ENCODE results near the gene CFAP61. TPM values are rescaled to one million over a fixed set of nuclear protein-coding genes. Genes with fewer than 3 reads are reported as not detected.

The CFAP61 gene
- polyA plus RNA-seq, 1 of the 3 experiments (the other 2 are of a cell fraction), result 0.26 TPM

DNA sequence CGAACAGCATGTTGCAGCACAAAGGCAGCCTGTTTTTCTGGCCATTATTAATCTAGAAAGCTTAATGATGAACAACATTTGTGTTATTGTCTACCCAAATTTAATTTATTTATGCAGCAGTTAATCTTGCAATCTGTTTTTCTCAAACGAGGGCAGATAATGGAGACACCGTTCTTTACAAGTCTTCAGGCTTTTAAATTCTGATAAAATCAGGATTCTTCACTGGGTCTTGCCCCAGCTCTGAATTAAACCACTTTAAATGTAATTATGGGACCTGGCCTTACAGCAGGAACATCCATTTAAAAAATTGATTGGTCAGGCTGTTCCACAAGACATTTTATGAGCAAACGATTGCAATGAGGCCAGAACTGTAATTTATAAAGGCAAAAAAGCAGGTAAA lies 289.0 kb downstream of the CFAP61 start (continued):
- TF ChIP-seq ELF1 (IDR thresholded peaks at IDR 0.05) (no peak), EZH2phosphoT487 (IDR thresholded peaks at IDR 0.05; ENCODE audit: borderline replicate concordance, low read depth) (no peak), RCOR1 (IDR thresholded peaks at IDR 0.05; ENCODE audit: low read length) (peak; percentile 73)
- TF ChIP-seq, protein P1, sequence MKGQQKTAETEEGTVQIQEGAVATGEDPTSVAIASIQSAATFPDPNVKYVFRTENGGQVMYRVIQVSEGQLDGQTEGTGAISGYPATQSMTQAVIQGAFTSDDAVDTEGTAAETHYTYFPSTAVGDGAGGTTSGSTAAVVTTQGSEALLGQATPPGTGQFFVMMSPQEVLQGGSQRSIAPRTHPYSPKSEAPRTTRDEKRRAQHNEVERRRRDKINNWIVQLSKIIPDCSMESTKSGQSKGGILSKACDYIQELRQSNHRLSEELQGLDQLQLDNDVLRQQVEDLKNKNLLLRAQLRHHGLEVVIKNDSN (IDR thresholded peaks at IDR 0.05; ENCODE audit: borderline replicate concordance, low read depth), result no peak

DNA sequence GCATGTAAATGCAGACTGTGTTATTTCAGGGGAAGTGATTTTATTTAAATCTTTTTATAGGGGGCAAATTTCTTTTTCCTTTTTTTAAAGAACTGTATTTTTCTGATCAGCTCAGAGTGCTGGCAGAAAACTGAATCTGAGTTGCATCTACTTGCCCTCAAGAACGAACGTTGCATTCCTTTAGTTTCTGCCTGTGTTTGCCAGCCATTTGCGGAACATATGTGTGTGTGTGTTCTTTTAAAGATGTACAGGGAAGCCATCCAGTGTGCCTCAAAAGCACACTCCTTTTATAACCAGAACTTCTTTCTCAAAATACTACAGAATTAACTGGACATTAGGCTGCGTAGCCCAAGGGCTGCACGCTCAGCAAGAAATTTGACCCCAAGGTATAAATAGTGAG lies 289.7 kb downstream of the CFAP61 start:
- no peaks in the 10 kb centered on the region for H4K20me1 ChIP-seq (ENCODE audit: insufficient read depth)
- no peak overlapping the region for H3K9ac ChIP-seq
- no peaks in the 10 kb centered on the region for H3K9me3 ChIP-seq
- H3K79me2 ChIP-seq (ENCODE audit: insufficient read depth), result no peaks in the 10 kb centered on the region
- CTCF ChIA-PET, result interaction anchor here (1.7 to 2.5 kb wide), 2 partner anchors 18 to 105 kb away, joined by 6 to 10 read pairs; no protein-coding TSS in a partner anchor
- 10% methylated on average over 5 of the region's 5 CpGs for WGBS (ENCODE audit: low lambda C conversion rate)
- H3K36me3 ChIP-seq (replicated peaks in 1 of 2; ENCODE audit: control insufficient read depth in 1 of 2, insufficient read depth in 2 of 2, low read length in 1 of 2), result no peaks in the 10 kb centered on the region
- DNase-seq, result no peak
- POLR2A ChIA-PET, result no interaction called here
- H3K4me2 ChIP-seq, result no peak overlapping the region
- H3K27ac ChIP-seq (ENCODE audit: low read depth in 2 of 2, low read length in 1 of 2), result no peak overlapping the region
- no peaks in the 10 kb centered on the region for H3K9me2 ChIP-seq
- no peak overlapping the region for H2AFZ ChIP-seq (ENCODE audit: low read depth)
- no peaks in the 10 kb centered on the region for H3F3A ChIP-seq (replicated peaks; ENCODE audit: insufficient read depth)
- peaks cover 0 to 13% of the 10 kb centered on the region in 2 experiments; a peak in 2 of 4 replicates for H3K4me1 ChIP-seq (ENCODE audit: control insufficient read depth in 1 of 2, insufficient read depth in 2 of 2, low read depth in 1 of 2, low read length in 1 of 2)
- peak overlapping the region in 1 of 2 experiments; percentile 23; a peak in 1 of 4 replicates for H3K4me3 ChIP-seq (ENCODE audit: low read depth in 2 of 2, low read length in 1 of 2)
- TF ChIP-seq JUND (IDR thresholded peaks at IDR 0.05), result no peak
- TF ChIP-seq MEF2A (IDR thresholded peaks at IDR 0.05; ENCODE audit: borderline replicate concordance, low read depth), result no peak
- TF ChIP-seq, protein P2, sequence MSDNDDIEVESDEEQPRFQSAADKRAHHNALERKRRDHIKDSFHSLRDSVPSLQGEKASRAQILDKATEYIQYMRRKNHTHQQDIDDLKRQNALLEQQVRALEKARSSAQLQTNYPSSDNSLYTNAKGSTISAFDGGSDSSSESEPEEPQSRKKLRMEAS (IDR thresholded peaks at IDR 0.05; ENCODE audit: low read depth), result no peak
- TF ChIP-seq, protein P3, sequence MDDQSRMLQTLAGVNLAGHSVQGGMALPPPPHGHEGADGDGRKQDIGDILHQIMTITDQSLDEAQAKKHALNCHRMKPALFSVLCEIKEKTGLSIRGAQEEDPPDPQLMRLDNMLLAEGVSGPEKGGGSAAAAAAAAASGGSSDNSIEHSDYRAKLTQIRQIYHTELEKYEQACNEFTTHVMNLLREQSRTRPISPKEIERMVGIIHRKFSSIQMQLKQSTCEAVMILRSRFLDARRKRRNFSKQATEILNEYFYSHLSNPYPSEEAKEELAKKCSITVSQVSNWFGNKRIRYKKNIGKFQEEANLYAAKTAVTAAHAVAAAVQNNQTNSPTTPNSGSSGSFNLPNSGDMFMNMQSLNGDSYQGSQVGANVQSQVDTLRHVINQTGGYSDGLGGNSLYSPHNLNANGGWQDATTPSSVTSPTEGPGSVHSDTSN (IDR thresholded peaks at IDR 0.05), result no peak
- no peak for TF ChIP-seq SMC3 (IDR thresholded peaks at IDR 0.05; ENCODE audit: low read depth, low read length)
- TF ChIP-seq MXI1 (IDR thresholded peaks at IDR 0.05; ENCODE audit: low read depth, low read length), result no peak
- TF ChIP-seq EZH2phosphoT487 (IDR thresholded peaks at IDR 0.05; ENCODE audit: borderline replicate concordance, low read depth), result no peak
- no peak for TF ChIP-seq GABPA (IDR thresholded peaks at IDR 0.05; ENCODE audit: low read depth)
- no peak for TF ChIP-seq RFX5 (IDR thresholded peaks at IDR 0.05; ENCODE audit: low read length)
- TF ChIP-seq, protein P4, sequence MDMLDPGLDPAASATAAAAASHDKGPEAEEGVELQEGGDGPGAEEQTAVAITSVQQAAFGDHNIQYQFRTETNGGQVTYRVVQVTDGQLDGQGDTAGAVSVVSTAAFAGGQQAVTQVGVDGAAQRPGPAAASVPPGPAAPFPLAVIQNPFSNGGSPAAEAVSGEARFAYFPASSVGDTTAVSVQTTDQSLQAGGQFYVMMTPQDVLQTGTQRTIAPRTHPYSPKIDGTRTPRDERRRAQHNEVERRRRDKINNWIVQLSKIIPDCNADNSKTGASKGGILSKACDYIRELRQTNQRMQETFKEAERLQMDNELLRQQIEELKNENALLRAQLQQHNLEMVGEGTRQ (IDR thresholded peaks at IDR 0.05; ENCODE audit: borderline replicate concordance, low read depth, low read length), result no peak
- no peak for TF ChIP-seq FOXJ3 (CRISPR knock-in tag; IDR thresholded peaks at IDR 0.05)
- TF ChIP-seq, protein P5, sequence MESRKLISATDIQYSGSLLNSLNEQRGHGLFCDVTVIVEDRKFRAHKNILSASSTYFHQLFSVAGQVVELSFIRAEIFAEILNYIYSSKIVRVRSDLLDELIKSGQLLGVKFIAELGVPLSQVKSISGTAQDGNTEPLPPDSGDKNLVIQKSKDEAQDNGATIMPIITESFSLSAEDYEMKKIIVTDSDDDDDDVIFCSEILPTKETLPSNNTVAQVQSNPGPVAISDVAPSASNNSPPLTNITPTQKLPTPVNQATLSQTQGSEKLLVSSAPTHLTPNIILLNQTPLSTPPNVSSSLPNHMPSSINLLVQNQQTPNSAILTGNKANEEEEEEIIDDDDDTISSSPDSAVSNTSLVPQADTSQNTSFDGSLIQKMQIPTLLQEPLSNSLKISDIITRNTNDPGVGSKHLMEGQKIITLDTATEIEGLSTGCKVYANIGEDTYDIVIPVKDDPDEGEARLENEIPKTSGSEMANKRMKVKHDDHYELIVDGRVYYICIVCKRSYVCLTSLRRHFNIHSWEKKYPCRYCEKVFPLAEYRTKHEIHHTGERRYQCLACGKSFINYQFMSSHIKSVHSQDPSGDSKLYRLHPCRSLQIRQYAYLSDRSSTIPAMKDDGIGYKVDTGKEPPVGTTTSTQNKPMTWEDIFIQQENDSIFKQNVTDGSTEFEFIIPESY (IDR thresholded peaks at IDR 0.05; ENCODE audit: borderline replicate concordance, low read depth), result no peak
- TF ChIP-seq CHD2 (IDR thresholded peaks at IDR 0.05; ENCODE audit: low read length, partially characterized antibody), result no peak
- no peak for TF ChIP-seq TAF1 (IDR thresholded peaks at IDR 0.05; ENCODE audit: borderline replicate concordance, low read depth, low read length)
- TF ChIP-seq EP300 (IDR thresholded peaks at IDR 0.05; ENCODE audit: borderline replicate concordance in 1 of 2, low read depth in 1 of 2, low read length in 1 of 2), result no peak
- TF ChIP-seq, protein P6, sequence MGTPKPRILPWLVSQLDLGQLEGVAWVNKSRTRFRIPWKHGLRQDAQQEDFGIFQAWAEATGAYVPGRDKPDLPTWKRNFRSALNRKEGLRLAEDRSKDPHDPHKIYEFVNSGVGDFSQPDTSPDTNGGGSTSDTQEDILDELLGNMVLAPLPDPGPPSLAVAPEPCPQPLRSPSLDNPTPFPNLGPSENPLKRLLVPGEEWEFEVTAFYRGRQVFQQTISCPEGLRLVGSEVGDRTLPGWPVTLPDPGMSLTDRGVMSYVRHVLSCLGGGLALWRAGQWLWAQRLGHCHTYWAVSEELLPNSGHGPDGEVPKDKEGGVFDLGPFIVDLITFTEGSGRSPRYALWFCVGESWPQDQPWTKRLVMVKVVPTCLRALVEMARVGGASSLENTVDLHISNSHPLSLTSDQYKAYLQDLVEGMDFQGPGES (IDR thresholded peaks at IDR 0.05; ENCODE audit: low read depth, low read length), result no peak
- TF ChIP-seq RXRA (IDR thresholded peaks at IDR 0.05; ENCODE audit: borderline replicate concordance, low read depth), result no peak
- H3K27me3 ChIP-seq (ENCODE audit: insufficient read depth), result no peaks in the 10 kb centered on the region; the same call in 1 of the 2 replicates
